Uterus (tissue), 2 donors: ENCODE data around the gene AHSP.

Experiments
- CTCF ChIP-seq, 4 experiments: fragments of 200-600 bp in 2 of 4; fragments of 450-650 bp in 2 of 4; sonication (generic) in 2 of 4; IDR thresholded peaks; one replicate each; pipeline ENCODE4 v1.5.1; 2016 to 2019; ENCODE audit warnings: antibody characterized with exemption in 4 of 4, mild to moderate bottlenecking in 2 of 4, moderate library complexity in 1 of 4
- POLR2A ChIP-seq, 2 donors: fragments of 450-650 bp; IDR thresholded peaks; one replicate each; pipeline ENCODE4 v1.6.1; 2016; ENCODE audit warnings: antibody characterized with exemption in 2 of 2, mild to moderate bottlenecking in 1 of 2, moderate library complexity in 1 of 2

GRCh38 chr16:31527734-31528274, at the start of gene AHSP:
- TF ChIP-seq CTCF (IDR thresholded peaks at IDR 0.05): no peak
- TF ChIP-seq POLR2A (IDR thresholded peaks at IDR 0.05): no peak
